ENCODE data around the gene HYAL2.

DNA sequence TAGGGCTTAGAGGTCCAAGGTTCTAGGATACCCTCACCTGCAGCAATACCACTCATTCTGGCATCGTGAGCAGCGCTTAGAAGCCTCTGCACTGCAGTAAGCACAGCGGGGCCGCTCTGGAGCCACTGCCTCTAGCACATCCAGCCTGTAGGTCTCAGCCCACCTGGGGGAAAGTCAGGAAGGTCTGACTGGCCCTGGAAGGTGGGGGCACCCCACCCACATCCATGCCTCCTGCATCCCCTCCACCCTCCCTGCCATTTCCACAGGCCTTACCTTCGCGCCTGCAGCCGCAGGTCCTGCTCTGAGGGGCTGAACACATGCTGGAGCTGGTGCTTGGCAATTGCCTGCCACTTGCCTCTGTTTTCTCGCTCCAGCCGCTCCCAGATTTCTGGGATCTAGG is 19.0 kb upstream of the HYAL2 start:
- TF ChIP-seq, protein P1, sequence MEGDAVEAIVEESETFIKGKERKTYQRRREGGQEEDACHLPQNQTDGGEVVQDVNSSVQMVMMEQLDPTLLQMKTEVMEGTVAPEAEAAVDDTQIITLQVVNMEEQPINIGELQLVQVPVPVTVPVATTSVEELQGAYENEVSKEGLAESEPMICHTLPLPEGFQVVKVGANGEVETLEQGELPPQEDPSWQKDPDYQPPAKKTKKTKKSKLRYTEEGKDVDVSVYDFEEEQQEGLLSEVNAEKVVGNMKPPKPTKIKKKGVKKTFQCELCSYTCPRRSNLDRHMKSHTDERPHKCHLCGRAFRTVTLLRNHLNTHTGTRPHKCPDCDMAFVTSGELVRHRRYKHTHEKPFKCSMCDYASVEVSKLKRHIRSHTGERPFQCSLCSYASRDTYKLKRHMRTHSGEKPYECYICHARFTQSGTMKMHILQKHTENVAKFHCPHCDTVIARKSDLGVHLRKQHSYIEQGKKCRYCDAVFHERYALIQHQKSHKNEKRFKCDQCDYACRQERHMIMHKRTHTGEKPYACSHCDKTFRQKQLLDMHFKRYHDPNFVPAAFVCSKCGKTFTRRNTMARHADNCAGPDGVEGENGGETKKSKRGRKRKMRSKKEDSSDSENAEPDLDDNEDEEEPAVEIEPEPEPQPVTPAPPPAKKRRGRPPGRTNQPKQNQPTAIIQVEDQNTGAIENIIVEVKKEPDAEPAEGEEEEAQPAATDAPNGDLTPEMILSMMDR (IDR thresholded peaks at IDR 0.05; ENCODE audit: poor library complexity, severe bottlenecking), result no peak
- TF ChIP-seq EZH2 (IDR thresholded peaks at IDR 0.05; ENCODE audit: borderline replicate concordance, insufficient read depth, low read length, poor library complexity, severe bottlenecking) (no peak), TAF1 (IDR thresholded peaks at IDR 0.05; ENCODE audit: low read depth) (no peak), MXI1 (conservative IDR thresholded peaks at IDR 0.05; ENCODE audit: poor library complexity, severe bottlenecking) (no peak)

Measured in neural cell (in vitro differentiated cells).